Measurements from ENCODE around the gene ATP6V0D1.

DNA sequence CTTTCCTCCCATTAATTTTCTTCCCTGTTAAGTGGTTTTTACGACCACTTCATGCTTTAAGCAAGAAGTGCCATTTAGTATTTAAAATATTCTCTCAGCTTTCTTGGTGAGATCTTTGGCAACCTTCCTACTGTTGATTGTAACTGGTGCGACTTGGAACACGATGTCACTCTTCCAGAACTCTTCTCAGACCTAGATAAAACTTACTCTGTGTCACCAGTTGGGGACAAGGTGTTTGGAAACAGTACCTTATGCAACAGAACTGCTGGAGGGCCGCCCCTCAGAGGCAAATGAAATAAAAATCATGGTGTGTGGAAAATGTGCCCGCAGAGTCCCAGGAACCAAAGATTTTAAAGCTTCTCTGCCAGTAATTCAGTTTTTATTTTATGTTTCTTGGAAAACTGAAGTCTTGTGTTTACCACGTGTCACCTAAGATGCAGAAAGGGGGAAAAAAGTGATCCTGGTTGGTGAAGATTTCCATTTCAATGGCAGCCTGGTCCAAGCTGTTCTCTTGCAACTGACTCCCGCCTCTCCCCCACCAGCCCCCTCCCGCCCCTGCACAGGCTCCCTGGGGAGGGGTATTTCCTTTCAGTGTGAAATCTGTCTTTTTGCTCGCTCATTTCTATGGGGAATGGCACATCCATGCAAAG, 57.2 kb downstream of the ATP6V0D1 start:
- TF ChIP-seq, protein P1, sequence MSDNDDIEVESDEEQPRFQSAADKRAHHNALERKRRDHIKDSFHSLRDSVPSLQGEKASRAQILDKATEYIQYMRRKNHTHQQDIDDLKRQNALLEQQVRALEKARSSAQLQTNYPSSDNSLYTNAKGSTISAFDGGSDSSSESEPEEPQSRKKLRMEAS (IDR thresholded peaks at IDR 0.05; ENCODE audit: low read depth, low read length), result no peak
- TF ChIP-seq, protein P2, sequence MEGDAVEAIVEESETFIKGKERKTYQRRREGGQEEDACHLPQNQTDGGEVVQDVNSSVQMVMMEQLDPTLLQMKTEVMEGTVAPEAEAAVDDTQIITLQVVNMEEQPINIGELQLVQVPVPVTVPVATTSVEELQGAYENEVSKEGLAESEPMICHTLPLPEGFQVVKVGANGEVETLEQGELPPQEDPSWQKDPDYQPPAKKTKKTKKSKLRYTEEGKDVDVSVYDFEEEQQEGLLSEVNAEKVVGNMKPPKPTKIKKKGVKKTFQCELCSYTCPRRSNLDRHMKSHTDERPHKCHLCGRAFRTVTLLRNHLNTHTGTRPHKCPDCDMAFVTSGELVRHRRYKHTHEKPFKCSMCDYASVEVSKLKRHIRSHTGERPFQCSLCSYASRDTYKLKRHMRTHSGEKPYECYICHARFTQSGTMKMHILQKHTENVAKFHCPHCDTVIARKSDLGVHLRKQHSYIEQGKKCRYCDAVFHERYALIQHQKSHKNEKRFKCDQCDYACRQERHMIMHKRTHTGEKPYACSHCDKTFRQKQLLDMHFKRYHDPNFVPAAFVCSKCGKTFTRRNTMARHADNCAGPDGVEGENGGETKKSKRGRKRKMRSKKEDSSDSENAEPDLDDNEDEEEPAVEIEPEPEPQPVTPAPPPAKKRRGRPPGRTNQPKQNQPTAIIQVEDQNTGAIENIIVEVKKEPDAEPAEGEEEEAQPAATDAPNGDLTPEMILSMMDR (IDR thresholded peaks at IDR 0.05; ENCODE audit: low read depth, low read length), result no peak
- no peak for TF ChIP-seq POLR2A (IDR thresholded peaks at IDR 0.05; ENCODE audit: extremely low read depth, insufficient read length)

Data from NB4 (cell line).